ENCODE results near the gene ACTG2.
"Not testable (repeated sequence)": the region's sequence is repeated elsewhere in the genome, so short reads cannot be mapped to it uniquely, and the experiment has no call there.

The ACTG2 gene

DNA sequence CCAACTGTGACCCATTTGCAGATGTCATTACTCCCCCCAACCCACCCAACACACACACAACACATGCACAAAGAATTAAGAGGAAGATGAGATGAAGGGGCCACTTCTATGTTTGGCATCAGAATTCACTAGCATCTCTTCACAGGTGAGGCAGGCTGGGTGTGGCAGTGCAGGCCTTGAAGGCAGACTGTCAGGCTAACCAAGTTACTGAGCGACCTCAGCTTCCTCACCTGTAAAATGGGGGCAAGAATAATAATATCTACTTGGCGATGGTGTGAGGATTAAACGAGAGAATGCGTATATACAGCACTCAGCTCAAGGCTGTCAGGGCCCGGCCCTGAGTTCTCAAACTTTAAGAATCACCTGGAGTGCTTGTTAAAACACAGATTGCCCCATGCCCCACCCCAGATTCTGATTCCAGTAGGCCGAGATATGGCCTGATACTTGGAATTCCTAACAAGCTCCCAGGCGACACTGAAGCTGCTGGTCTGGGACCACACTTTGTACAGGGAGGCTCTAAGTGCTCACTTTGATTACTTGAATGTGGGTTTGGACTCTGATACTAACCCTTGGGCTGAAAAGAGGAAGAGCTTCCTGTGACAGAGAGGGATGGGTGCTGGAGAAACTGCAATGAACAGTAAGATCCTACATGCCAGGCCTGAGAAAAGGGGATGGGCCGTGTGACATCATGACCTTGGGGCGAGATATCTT, 1.1 kb downstream of the ACTG2 start:
- DNase-seq (ENCODE audit: low spot score): no peak

GRCh38 chr2:73894475-73894850, 1.7 kb downstream of the ACTG2 start:
- no peak for DNase-seq (ENCODE audit: low spot score)

GRCh38 chr2:73894877-73895276, 2.1 kb downstream of the ACTG2 start:
- no peak for DNase-seq (ENCODE audit: low spot score)

GRCh38 chr2:73895473-73895872, 2.7 kb downstream of the ACTG2 start:
- no peak for DNase-seq (ENCODE audit: low spot score)

DNA sequence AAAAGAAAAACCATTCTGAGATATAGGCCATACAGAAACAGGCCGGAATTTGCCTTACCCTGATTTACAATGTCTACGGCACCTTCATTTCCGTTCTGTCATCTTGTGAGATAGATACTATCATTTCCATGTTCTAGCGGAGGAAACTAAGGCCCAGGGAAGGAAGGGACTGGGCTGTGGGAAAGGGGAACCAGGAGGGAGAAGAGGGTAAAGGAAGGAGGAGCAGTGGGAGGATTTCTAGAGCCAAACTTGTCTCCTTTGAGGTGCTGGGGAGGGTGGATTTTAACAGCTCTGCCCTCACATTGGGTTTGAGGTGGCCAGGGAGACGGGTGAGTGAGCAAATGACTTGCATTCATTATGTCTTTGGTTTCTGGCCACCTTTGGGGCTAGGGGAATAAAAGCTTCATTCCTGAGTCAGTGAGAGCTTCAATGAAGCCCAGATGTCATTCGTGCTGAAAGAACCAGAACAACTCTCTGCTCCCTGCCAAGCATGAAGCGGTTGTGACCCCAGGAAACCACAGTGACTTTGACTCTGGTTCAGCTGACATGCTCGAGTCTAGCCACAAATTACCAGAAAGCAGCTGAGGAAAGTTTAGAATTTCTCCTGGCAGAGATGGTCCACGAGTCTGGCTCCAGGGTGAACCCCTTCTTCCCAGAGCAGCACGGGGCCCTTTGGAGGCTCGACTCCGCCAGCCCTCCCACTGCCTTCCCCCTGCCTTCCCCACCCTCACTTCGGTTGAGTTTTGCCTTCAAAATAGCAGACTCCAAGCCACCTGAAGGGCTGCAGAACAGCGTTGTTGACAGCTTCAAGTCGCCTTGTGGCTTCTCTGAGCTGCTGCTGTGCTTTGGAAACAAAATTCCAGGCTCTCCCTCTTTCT, 3.8 kb downstream of the ACTG2 start:
- DNase-seq (ENCODE audit: low spot score): peak; percentile 14

DNA sequence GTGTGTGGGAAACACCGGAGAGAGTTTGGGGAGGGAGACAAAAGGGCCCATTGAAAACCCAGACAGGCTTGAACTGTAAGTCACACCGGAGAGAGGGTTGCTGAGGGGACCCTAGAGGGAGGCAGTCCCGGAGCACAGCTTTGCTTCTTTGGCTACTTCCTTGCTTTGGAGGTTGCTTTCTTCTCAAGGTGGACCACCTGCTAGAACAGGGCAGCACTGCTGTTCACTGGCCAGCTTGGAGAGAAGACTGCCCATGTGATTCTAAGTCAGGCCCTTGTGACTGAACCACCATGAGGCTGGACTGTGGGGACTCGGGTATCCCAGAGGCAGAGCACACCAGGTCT, 4.4 kb downstream of the ACTG2 start:
- DNase-seq (ENCODE audit: low spot score): no peak

- DNase-seq (ENCODE audit: low spot score): no peak
Measured at GRCh38 chr2:73897934-73898333, 5.1 kb downstream of the ACTG2 start.

- DNase-seq (ENCODE audit: low spot score): no peak
Measured at GRCh38 chr2:73899801-73900336, 7.1 kb downstream of the ACTG2 start.

DNA sequence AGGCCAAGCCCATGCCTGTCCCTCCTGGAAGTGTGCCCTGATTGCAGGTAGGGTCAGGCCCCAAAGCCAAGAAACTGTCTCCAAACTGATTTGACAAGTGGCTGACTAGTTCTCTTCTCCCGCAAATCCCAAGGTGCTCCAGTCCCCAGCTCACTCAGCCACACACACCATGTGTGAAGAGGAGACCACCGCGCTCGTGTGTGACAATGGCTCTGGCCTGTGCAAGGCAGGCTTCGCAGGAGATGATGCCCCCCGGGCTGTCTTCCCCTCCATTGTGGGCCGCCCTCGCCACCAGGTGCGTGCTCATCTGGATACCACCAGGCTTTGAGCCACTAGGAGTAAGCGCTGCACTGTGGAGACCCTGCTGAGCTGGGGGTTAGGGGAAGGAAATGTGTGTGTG, 8.3 kb downstream of the ACTG2 start:
- DNase-seq (ENCODE audit: low spot score): no peak

DNA sequence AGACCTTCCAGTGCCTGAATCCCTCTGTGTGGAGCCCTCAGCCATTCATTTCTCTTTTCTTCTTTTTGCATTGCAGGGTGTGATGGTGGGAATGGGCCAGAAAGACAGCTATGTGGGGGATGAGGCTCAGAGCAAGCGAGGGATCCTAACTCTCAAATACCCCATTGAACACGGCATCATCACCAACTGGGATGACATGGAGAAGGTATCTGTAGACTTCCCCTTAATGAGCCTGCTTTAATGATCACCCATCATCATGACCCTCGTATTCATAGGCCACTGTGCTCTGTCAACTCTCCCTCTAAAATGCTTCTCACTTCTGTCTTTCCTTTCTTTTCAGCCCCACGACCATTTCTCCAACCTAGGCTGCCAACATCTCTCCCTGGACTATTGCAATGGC, 9.5 kb downstream of the ACTG2 start:
- DNase-seq (ENCODE audit: low spot score): no peak

DNA sequence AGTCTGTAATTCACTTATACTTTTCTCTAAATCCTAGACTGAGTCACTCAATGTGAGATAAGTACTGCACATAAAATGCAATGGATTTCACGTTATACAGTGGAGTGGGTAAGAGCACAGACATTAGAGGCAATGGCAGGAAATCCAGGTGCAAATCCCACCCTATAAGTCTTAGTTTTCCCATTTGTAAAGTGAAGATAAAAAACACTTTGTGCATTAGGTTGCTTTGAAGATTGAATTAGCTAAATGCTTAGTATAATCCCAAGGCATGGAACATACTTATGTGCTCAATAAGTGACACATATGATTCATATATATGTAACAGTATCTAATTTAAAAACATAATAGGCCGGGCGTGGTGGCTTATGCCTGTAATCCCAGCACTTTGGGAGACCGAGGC, 10.5 kb downstream of the ACTG2 start:
- no peak for DNase-seq (ENCODE audit: low spot score)

GRCh38 chr2:73903949-73904613, 11.3 kb downstream of the ACTG2 start:
- not testable (repeated sequence) for DNase-seq (ENCODE audit: low spot score)

DNA sequence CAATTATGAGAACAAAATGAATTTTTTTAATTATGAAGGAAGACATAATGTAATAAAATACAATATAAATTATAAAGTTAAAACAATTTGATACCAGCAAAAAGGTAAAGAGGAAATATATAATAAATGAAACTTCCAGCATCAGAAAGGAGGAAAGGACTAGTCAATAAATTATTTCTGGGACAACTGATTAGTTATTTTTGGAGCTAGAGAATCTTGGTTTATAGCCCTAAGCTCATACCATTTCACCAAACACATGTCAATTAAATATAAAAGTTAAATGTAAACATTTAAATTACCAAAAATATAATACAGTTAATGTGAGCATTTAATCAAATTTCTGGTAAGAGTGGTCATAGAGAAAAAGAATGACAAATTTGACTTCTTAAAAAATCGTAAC, 12.1 kb downstream of the ACTG2 start:
- no peak for DNase-seq (ENCODE audit: low spot score)

GRCh38 chr2:73906847-73907505, 14.2 kb downstream of the ACTG2 start:
- no peak for DNase-seq (ENCODE audit: low spot score)

DNA sequence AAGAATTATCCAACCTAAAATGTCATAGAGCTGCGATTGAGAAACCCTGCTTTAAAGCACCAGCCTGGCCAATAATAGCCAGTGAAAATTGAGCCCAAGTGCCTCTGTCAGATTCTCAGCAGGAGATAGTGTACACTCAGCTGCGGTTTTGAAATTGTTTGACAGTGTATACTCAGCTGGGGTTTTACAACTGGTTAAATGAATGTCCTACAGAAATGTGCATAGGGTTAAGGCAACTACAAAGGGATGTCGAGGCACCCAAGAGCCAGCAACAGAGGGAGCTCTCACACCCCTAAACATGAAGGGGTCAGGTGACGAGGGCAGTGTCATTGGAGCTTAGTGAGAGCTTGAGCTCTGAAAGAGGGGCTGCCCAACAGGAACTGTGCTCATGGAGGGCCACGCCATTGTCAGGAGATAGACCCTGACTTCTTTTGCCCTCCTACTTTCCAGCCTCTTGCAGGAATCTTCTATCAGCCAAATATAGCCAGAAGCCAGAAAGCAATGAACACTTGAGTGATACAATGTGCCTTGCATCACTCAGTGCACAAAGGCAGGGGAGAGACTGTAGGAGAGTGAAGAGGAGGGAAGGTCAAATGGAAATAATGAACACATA, 15.1 kb downstream of the ACTG2 start:
- DNase-seq (ENCODE audit: low spot score): peak; percentile 53

- no peak for DNase-seq (ENCODE audit: low spot score)
Measured at GRCh38 chr2:73908689-73909652, 16.2 kb downstream of the ACTG2 start.

DNA sequence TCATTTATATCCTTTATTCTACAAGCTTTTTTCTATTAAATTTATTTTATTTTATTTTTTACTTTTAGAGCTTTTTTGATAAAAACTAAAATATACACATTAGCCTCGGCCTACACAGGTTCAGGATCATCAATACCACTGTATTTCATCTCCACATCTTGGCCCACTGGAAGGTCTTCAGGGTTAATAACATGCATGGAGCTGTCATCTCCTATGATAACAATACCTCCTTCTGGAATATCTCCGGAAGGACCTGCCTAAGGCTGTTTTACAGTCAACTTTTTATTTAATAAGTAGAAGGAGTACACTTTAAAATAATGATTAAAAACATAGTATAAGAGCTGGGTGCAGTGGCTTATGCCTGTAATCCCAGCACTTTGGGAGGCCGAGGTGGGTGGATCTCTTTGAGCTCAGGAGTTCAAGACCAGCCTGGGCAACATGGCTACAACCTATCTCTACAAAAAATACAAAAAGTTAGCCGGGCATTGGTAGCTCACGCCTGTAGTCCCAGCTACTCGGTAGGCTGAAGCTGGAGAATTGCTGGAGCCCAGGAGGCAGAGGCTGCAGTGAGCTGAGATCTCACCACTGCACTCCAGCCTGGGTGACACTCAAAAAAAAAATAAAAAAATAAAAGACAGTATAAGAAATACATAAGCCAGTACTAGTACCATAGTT, 18.2 kb downstream of the ACTG2 start:
- DNase-seq (ENCODE audit: low spot score): no peak

DNA sequence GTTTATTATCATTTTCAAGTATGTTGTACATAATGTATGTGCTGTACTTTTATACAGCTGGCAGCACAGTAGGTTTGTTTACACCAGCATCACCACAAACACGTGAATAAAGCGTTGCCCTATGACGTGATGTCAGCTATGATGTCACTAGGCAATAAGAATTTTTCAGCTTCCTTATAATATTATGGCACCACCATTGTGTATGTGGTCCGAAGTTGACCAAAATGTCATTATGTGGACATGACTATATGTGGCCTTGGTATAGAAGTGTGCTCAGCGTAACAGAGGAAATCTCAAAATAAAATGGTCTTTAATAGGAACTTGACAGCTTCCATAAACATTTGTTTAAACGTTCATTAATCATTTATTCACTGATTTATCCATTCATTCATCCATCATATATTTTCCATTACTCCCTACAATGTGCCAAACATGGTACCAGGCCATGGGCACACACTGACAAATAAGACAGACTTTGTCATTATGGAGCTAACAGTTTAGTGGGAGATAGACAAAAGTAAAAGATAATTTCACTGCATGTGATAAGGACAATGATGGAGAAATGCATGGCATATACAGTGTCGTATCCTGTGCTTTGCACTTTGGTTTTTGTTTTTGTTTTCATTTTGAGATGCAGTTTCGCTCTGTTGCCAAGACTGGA, 18.9 kb downstream of the ACTG2 start:
- DNase-seq (ENCODE audit: low spot score): no peak

- DNase-seq (ENCODE audit: low spot score): no peak
Measured at GRCh38 chr2:73913414-73914054, 20.7 kb downstream of the ACTG2 start.
